Measurements from ENCODE around the gene RAB11FIP4.

DNA sequence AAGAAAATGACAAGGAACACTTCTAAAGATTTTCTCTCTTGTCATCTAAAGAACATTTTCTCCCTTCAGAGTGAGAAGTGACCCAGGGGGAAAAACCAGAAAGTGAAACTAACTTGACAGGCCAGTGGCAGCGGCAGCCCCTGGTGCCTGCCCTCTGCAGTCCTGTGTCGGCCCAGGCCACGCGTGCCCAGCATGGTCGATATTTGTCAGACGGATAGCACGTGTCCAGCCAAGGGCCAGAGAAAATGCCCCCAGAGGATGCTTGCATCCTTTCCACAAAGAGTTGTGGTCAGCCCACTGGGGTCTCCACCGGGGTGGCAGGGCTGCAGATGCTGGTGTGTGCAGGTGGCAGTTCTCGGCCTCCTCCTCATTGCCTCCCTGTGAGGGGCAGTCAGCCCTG lies 176.6 kb downstream of the RAB11FIP4 start:
- TF ChIP-seq PRDM1 (tag by site-specific recombination; IDR thresholded peaks at IDR 0.05) (no peak), ZNF138 (tag by site-specific recombination; IDR thresholded peaks at IDR 0.05; ENCODE audit: borderline replicate concordance) (no peak), ZNF391 (tag by site-specific recombination; IDR thresholded peaks at IDR 0.05; ENCODE audit: borderline replicate concordance, low read depth) (no peak), ZBTB20 (tag by site-specific recombination; IDR thresholded peaks at IDR 0.05) (no peak), WT1 (tag by site-specific recombination; IDR thresholded peaks at IDR 0.05) (no peak), ZNF623 (tag by site-specific recombination; IDR thresholded peaks at IDR 0.05) (no peak), ZNF571 (tag by site-specific recombination; IDR thresholded peaks at IDR 0.05) (no peak), KLF16 (tag by site-specific recombination; IDR thresholded peaks at IDR 0.05) (no peak), ZNF561 (tag by site-specific recombination; IDR thresholded peaks at IDR 0.05; ENCODE audit: borderline replicate concordance) (no peak)
- TF ChIP-seq, protein P1, sequence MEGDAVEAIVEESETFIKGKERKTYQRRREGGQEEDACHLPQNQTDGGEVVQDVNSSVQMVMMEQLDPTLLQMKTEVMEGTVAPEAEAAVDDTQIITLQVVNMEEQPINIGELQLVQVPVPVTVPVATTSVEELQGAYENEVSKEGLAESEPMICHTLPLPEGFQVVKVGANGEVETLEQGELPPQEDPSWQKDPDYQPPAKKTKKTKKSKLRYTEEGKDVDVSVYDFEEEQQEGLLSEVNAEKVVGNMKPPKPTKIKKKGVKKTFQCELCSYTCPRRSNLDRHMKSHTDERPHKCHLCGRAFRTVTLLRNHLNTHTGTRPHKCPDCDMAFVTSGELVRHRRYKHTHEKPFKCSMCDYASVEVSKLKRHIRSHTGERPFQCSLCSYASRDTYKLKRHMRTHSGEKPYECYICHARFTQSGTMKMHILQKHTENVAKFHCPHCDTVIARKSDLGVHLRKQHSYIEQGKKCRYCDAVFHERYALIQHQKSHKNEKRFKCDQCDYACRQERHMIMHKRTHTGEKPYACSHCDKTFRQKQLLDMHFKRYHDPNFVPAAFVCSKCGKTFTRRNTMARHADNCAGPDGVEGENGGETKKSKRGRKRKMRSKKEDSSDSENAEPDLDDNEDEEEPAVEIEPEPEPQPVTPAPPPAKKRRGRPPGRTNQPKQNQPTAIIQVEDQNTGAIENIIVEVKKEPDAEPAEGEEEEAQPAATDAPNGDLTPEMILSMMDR (tag by site-specific recombination; IDR thresholded peaks at IDR 0.05) = no peak

All from HEK293 (cell line).